ENCODE data around the gene MYO18A.
"Not testable (repeated sequence)": the region's sequence is repeated elsewhere in the genome, so short reads cannot be mapped to it uniquely, and the experiment has no call there.

Gene MYO18A

GRCh38 chr17:29169806-29170591 lies 10.2 kb downstream of the MYO18A start:
- Histone ChIP-seq H3K27me3 (no peaks in the 10 kb centered on the region), H3K9me3 (no peaks in the 10 kb centered on the region), H3K4me3 (no peak overlapping the region), H4K20me1 (peaks cover 7% of the 10 kb centered on the region; the same call in 1 of the 2 replicates), H3K9ac (no peak overlapping the region), H3K4me1 (peaks cover 13% of the 10 kb centered on the region), H3K36me3 (peaks cover 28% of the 10 kb centered on the region), H3K4me2 (no peak overlapping the region), H3K27ac (no peak overlapping the region)
- TF ChIP-seq Cebpa-rat (IDR thresholded peaks at IDR 0.05), result no peak

- not testable (repeated sequence) for H3K27me3 ChIP-seq, H3K4me3 ChIP-seq, H3K27ac ChIP-seq, H3K9ac ChIP-seq, H3K4me2 ChIP-seq, H3K9me3 ChIP-seq
- Histone ChIP-seq H4K20me1 (peaks cover 19% of the 10 kb centered on the region), H3K36me3 (peaks cover 38% of the 10 kb centered on the region), H3K4me1 (peaks cover 24% of the 10 kb centered on the region)
Measured at GRCh38 chr17:29168759-29169126, 11.5 kb downstream of the MYO18A start.

- H3K27ac ChIP-seq, result no peak overlapping the region
- H3K4me2 ChIP-seq, result 0 out of 2 replicates have a peak overlapping the region, but pooled peaks have one; percentile 8
Measured at GRCh38 chr17:29168079-29168758, 12.0 kb downstream of the MYO18A start.

GRCh38 chr17:29167393-29168078 lies 12.7 kb downstream of the MYO18A start:
- no peak overlapping the region for H3K9ac ChIP-seq
- H3K4me3 ChIP-seq, result no peak overlapping the region
- no peak for TF ChIP-seq Cebpa-rat (IDR thresholded peaks at IDR 0.05)
- no peaks in the 10 kb centered on the region for H3K27me3 ChIP-seq
- no peak overlapping the region for H3K27ac ChIP-seq
- no peaks in the 10 kb centered on the region for H3K9me3 ChIP-seq
- H3K4me1 ChIP-seq, result peaks cover 36% of the 10 kb centered on the region
- 0 out of 2 replicates have a peak overlapping the region, but pooled peaks have one; percentile 8 for H3K4me2 ChIP-seq
- peaks cover 31% of the 10 kb centered on the region for H4K20me1 ChIP-seq
- H3K36me3 ChIP-seq, result peaks cover 38% of the 10 kb centered on the region

More at GRCh38 chr17:29168079-29168758, 12.0 kb downstream of the MYO18A start:
- no peaks in the 10 kb centered on the region for H3K9me3 ChIP-seq
- H3K36me3 ChIP-seq, result peaks cover 38% of the 10 kb centered on the region
- TF ChIP-seq Cebpa-rat (IDR thresholded peaks at IDR 0.05), result no peak
- no peak overlapping the region for H3K4me3 ChIP-seq
- H3K4me1 ChIP-seq, result peaks cover 30% of the 10 kb centered on the region
- no peaks in the 10 kb centered on the region for H3K27me3 ChIP-seq
- H4K20me1 ChIP-seq, result peaks cover 24% of the 10 kb centered on the region
- H3K9ac ChIP-seq, result no peak overlapping the region

GRCh38 chr17:29166507-29166887 lies 13.7 kb downstream of the MYO18A start:
- no peak overlapping the region for H3K4me2 ChIP-seq
- H3K4me1 ChIP-seq, result peaks cover 47% of the 10 kb centered on the region
- H4K20me1 ChIP-seq, result peaks cover 40% of the 10 kb centered on the region
- no peak for TF ChIP-seq Cebpa-rat (IDR thresholded peaks at IDR 0.05)
- H3K27ac ChIP-seq, result no peak overlapping the region
- H3K9me3 ChIP-seq, result no peaks in the 10 kb centered on the region
- peaks cover 38% of the 10 kb centered on the region for H3K36me3 ChIP-seq
- no peak overlapping the region for H3K9ac ChIP-seq
- H3K4me3 ChIP-seq, result no peak overlapping the region
- no peaks in the 10 kb centered on the region for H3K27me3 ChIP-seq

GRCh38 chr17:29165800-29166506 lies 14.2 kb downstream of the MYO18A start:
- no peak overlapping the region for H3K4me2 ChIP-seq
- no peaks in the 10 kb centered on the region for H3K27me3 ChIP-seq
- TF ChIP-seq Cebpa-rat (IDR thresholded peaks at IDR 0.05), result no peak
- H3K4me1 ChIP-seq, result peaks cover 50% of the 10 kb centered on the region
- H3K27ac ChIP-seq, result no peak overlapping the region
- no peak overlapping the region for H3K4me3 ChIP-seq
- no peaks in the 10 kb centered on the region for H3K9me3 ChIP-seq
- H4K20me1 ChIP-seq, result peaks cover 40% of the 10 kb centered on the region
- peaks cover 38% of the 10 kb centered on the region for H3K36me3 ChIP-seq
- H3K9ac ChIP-seq, result no peak overlapping the region

GRCh38 chr17:29165261-29165660 lies 14.9 kb downstream of the MYO18A start:
- Histone ChIP-seq H3K36me3 (peaks cover 38% of the 10 kb centered on the region), H3K4me2 (no peak overlapping the region), H4K20me1 (peaks cover 45% of the 10 kb centered on the region), H3K27me3 (no peaks in the 10 kb centered on the region), H3K9me3 (no peaks in the 10 kb centered on the region), H3K4me1 (peaks cover 55% of the 10 kb centered on the region), H3K4me3 (no peak overlapping the region), H3K27ac (no peak overlapping the region), H3K9ac (no peak overlapping the region)
- no peak for TF ChIP-seq Cebpa-rat (IDR thresholded peaks at IDR 0.05)

GRCh38 chr17:29163563-29163962 lies 16.6 kb downstream of the MYO18A start:
- no peaks in the 10 kb centered on the region for H3K27me3 ChIP-seq
- H3K9ac ChIP-seq, result peak overlapping the region; percentile 25; the same call in 1 of the 2 replicates
- H3K27ac ChIP-seq, result peak overlapping the region; percentile 73
- no peak for TF ChIP-seq Cebpa-rat (IDR thresholded peaks at IDR 0.05)
- peaks cover 70% of the 10 kb centered on the region for H3K4me1 ChIP-seq
- no peak overlapping the region for H3K4me3 ChIP-seq
- H3K4me2 ChIP-seq, result peak overlapping the region; percentile 69
- no peaks in the 10 kb centered on the region for H3K9me3 ChIP-seq
- peaks cover 61% of the 10 kb centered on the region for H4K20me1 ChIP-seq
- H3K36me3 ChIP-seq, result peaks cover 28% of the 10 kb centered on the region

- peak overlapping the region; percentile 69 for H3K4me2 ChIP-seq
- H3K9me3 ChIP-seq, result no peaks in the 10 kb centered on the region
- no peak for TF ChIP-seq Cebpa-rat (IDR thresholded peaks at IDR 0.05)
- peak overlapping the region; percentile 25; the same call in 1 of the 2 replicates for H3K9ac ChIP-seq
- peak overlapping the region; percentile 73 for H3K27ac ChIP-seq
- H3K4me1 ChIP-seq, result peaks cover 69% of the 10 kb centered on the region
- peaks cover 28% of the 10 kb centered on the region for H3K36me3 ChIP-seq
- H3K27me3 ChIP-seq, result no peaks in the 10 kb centered on the region
- H3K4me3 ChIP-seq, result no peak overlapping the region
- H4K20me1 ChIP-seq, result peaks cover 67% of the 10 kb centered on the region
Measured at GRCh38 chr17:29162909-29163341, 17.3 kb downstream of the MYO18A start.
